Body of pancreas (tissue), 4 donors: ENCODE measurements around the gene CPNE9.

Experiments used
- CTCF ChIP-seq, 7 experiments: fragments of 450-650 bp in 4 of 7; fragments of 200-600 bp in 3 of 7; sonication (generic) in 3 of 7; IDR thresholded peaks; one replicate each; pipeline ENCODE4 v1.5.1; 2016 to 2019; ENCODE audit warnings: antibody characterized with exemption in 7 of 7
- POLR2A ChIP-seq, 3 donors: fragments of 450-650 bp; IDR thresholded peaks; one replicate each; pipeline ENCODE4 v1.6.1; 2016; ENCODE audit warnings: antibody characterized with exemption in 3 of 3, mild to moderate bottlenecking in 2 of 3

DNA sequence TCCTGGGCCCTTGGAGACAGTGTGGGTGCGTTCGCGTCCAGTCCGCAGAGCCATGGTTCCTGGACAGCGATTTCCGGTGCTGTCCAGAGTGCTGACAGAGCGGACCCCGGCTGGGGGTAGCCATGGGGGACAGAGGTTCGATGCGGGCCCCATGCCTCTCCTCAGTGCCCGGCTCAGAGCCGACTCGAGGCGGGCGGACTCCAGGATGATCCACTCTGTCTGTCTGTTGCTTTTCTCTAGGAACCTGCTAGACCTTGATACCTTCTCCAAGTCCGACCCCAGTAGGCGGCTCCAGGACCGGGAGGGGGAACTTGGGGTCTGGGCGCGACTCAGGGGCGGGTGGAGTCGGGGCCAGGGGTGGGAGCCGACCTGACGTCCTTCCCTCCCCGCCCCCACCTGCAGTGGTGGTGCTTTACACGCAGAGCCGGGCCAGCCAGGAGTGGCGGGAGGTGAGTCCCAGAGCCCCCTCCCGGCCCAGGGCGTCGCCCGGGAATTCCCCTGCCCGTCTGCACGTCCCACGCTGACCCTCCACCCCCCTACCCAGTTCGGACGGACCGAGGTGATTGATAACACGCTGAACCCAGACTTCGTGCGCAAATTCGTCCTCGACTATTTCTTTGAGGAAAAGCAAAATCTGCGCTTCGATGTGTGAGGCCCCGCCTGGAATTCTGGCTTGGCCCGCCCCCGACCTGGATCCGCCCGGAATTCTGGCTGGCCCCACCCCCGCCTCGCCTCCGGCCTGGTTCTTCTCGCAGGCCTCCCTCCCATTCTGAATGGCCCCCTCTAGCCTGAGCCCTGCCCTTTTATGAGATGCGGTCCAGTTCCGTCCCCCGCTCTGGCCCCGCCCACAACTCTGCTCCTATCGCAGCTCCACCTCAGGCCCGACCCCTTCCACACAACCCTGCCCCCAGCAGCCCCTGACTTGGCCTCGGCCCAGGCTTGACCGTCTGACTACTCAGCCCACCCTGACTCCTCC lies 1.0 kb downstream of the CPNE9 start:
- TF ChIP-seq POLR2A (IDR thresholded peaks at IDR 0.05) (no peak), CTCF (IDR thresholded peaks at IDR 0.05) (no peak)
